ENCODE measurements around the gene TRIO.

TRIO gene

DNA sequence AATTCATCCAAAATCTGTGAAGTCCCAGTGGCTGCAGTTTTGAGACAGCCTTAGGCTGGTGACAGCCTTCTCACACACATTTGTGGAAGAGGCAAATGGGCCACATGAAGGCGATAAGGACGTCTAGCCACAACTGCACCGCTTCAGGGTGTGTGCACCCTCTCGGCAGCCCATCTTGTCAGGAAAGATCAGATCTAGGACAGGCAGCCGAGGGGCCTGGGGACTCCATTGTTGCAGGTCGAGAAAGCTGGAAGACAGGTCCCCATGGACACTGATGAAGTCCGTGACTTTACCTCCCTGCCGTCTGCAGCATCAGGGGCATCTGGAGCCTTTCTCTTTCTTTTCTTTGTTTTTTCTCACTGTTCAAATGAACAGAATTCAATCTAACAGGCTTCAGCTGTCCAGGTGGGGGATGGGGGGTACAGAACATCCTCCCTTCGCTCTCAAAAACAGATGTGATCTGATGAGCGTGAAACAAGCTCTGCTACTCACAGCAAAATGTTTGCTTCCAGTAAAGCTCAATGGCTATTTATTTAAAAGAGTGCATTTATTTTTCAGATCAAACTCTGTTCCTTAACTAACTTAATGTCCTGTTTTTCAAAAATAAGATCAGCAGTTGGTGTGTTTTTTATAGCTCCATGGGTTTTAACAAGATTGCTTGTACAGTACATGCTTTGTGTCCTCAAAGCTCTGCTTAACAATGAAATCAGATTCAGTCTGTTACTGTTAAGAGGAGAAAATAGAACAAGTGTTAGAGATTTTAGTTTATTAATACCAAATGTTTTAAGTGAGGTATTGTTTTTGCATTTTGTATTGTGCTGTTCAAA is 326.6 kb downstream of the TRIO start:
- DNase-seq, result no peak

DNA sequence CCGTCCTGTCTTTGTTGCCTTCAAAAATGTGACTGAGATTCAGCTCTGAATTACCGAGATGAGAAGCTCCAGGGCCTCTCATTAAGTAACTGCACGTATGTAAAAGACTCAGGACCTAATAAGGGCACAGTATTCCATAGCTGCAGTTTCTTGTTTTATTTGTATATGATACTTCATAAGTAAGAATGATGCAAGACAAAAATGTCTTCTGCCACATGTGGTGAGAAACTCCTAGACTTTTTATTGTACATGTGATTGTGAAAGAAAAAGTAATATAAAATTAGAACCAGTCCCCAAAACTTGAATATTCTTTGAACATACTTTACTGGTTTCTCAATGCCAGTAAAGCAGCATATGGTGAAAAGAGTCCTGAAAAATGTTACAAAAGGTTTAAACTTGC is 328.4 kb downstream of the TRIO start:
- DNase-seq, result no peak

GRCh38 chr5:14472986-14473567 is 329.9 kb downstream of the TRIO start:
- DNase-seq, result no peak

GRCh38 chr5:14475045-14475444 is 331.9 kb downstream of the TRIO start:
- no peak for DNase-seq

- no peak for DNase-seq
These were observed 333.8 kb downstream of the TRIO start for GRCh38 chr5:14476786-14477435.

DNA sequence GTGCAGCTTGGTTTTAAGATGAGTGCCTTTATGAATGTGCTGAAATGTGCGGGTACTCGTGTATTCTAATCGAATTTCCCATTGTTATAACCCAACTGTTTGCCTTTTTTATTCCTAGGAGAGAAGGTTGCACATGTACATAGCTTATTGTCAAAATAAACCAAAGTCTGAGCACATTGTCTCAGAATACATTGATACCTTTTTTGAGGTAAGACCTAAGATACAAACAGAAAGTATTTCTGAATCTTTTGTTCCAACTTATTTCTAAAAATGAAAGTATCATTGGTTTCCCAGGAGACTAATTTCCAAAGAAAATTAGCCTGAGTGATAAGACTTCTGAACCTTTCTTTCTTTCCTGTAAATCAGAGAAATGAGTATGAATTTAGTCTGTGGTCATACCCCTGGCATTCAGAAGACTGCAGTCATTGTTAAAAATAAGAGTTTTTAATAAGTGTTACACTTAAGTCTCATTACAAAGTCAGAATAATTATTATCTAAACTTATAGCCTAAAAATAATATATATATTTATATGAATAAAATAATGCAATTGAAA is 336.1 kb downstream of the TRIO start:
- no peak for DNase-seq

DNA sequence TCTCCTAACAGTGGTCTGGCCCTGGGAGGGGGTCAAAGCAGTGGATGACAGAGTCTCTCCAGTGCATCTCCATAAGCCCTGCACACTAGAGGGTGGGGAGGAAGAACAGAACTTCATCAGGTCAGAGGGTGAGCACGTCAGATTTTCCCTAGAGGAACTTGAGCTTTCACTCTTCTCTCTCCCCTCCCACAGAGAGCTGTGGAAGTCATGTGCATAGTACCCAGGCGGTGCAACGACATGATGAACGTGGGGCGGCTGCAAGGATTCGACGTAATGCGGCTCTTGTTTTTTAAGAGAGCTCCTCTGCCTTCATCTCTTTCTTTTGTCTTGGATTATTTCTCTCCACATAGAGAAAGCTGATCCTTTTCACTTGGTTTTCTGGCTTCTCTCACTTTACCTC is 338.2 kb downstream of the TRIO start:
- no peak for DNase-seq

DNA sequence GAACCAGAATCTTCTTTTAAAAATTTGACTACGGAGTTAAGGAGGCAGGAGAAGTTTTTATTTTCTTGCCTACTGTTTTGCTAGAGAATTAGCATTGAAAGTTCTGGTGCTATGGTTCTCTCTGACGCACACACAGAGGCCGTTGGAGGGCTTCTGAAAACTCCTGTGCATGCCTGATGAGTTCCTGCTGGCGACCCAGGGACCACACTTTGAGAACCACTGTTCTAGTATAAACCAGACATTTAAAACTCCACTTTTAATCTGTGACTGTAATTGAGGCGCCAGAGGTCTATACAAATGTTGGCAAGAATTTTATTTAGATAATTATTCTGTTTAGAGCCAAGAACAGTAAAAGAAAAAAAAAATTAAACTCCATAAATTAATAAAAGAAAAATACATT is 338.9 kb downstream of the TRIO start:
- DNase-seq, result no peak

DNA sequence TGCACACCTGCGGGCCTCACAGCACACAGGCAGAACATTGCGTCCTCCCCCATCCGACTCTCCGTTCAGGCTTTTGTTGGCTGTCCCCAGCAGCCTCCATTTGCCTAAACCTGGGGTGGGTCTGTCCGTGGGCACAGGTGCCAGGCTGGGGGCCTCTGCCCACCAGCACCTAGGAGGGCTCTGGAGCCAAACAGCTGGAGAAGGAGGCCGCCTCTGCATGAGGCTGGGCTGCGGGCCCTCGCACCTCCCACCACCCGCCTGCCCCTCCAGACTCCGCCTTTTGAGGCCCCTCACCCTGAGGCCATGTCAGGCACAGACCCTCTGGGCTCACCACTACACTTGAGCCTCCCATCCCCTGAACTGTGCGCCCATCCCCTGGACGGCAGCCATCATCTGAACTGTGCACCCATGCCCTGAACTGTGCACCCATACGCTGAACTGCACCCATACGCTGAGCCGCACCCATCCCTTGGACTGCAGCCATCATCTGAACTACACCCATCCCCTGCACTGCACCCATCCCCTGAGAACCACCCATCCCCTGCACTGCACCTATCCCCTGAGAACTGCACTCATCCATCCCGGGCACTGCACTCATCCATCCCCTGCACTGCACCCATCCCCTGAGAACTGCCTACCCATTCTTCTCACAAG is 340.5 kb downstream of the TRIO start:
- no peak for DNase-seq

GRCh38 chr5:14486486-14486885 is 343.3 kb downstream of the TRIO start:
- no peak for DNase-seq

- DNase-seq, result no peak
These were observed 344.1 kb downstream of the TRIO start for GRCh38 chr5:14486996-14487896.

GRCh38 chr5:14487897-14488570 is 344.9 kb downstream of the TRIO start:
- no peak for DNase-seq

- no peak for DNase-seq
These were observed 345.6 kb downstream of the TRIO start for GRCh38 chr5:14488709-14489108.

- DNase-seq, result no peak
These were observed 346.5 kb downstream of the TRIO start for GRCh38 chr5:14489643-14490042.

DNA sequence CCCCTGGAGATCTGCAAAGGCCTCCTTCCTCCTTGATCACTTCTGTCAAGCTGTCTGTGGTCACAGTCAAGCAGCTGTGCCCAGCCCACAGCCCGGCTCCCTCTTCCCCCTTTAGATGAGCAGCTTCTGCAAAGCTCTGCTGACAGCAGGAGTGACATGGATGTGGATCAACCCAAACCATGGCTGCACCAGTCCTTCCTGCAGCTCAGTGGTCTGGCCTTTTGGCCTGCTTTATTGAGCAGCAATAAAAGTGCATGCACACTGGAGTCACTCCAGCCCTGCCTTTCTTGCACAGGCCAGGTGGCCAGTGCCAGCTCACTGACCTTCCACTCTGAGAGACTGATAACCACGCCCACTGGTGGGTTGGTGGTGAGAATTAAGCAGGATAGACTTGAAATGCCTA is 347.2 kb downstream of the TRIO start:
- DNase-seq, result no peak

DNA sequence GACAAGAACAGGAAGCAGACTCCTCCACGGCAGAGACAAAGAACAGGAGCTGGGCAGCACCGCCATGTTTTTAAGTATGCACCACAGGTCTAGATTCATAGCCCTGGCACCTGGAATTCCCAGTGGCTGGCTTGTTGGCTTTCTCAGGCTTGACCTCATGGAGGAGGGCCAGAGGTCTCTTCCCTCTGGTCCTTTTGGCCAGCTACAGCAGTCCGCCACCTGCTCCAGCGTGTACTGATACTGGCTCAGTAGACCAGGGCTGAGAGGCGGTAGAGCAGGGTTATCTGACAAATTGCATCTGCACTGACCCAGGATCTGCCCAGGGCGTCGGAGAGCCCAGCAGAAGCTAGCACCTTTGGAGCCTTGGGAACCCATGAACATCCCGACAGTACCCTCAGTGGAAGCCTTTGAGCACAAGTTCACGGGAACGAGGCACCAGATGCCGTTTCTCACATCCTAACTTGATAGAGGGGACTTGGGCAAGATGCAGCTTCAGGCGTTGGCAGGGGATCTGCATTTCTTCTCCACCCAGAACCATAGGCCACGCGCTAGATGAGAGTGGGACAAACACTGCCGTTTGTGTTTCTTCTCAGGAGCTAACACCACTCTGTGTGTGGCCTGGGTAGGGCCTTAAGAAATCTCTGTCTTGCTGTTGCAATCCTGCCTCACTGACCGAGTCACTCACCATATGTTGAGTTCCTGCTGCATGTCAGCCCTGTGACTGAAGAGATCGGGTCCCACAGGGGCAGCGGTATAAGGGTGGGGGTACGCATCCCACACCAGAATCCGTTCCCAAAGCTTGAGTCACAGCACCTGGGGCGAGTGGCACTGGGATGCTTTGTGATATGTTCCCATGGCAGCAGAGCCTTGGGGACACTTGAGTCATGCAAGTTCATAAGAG is 348.1 kb downstream of the TRIO start:
- no peak for DNase-seq

GRCh38 chr5:14492331-14492964 is 349.3 kb downstream of the TRIO start:
- no peak for DNase-seq

DNA sequence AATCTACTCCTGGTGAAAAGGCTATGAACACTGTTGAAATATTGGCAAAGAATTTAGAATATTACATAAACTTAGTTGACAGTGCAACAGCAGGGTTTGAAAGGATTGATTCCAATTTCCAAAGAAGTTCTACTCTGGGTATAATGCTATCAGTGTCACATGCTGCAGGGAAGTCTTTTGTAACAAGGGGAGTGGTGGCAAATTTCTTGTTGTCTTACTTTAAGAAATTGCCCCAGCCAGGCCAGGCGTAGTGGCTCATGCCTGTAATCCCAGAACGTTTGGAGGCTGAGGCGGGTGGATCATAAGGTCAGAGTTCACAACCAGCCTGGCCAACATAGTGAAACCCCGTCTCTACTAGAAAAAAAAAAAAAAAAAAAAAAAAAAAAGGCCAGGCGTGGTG is 352.2 kb downstream of the TRIO start:
- DNase-seq, result no peak

- no peak for DNase-seq
These were observed 354.2 kb downstream of the TRIO start for GRCh38 chr5:14497311-14497710.

Measured in NCI-H526 treated with DMSO at 0.1 percent for 48 hours (cell line).